ENCODE data around the gene VCAM1.
"Not testable (repeated sequence)": the region's sequence is repeated elsewhere in the genome, so short reads cannot be mapped to it uniquely, and the experiment has no call there.

Gene VCAM1

DNA sequence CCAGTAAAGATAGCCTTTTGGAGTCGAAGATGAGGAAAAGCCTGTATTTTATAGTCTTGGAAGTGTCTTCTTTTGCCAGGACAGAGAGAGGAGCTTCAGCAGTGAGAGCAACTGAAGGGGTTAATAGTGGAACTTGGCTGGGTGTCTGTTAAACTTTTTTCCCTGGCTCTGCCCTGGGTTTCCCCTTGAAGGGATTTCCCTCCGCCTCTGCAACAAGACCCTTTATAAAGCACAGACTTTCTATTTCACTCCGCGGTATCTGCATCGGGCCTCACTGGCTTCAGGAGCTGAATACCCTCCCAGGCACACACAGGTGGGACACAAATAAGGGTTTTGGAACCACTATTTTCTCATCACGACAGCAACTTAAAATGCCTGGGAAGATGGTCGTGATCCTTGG lies at the start of gene VCAM1:
VCAM1 (plus strand) TSS at position 253 of the 400 bp plus-strand sequence; CDS start at position 372, 119 bp downstream.
- DNase-seq = no peak

GRCh38 chr1:100670083-100670482 lies 49.5 kb upstream of the VCAM1 start:
- no peak for DNase-seq

GRCh38 chr1:100671601-100672000 lies 47.9 kb upstream of the VCAM1 start:
- no peak for DNase-seq

DNA sequence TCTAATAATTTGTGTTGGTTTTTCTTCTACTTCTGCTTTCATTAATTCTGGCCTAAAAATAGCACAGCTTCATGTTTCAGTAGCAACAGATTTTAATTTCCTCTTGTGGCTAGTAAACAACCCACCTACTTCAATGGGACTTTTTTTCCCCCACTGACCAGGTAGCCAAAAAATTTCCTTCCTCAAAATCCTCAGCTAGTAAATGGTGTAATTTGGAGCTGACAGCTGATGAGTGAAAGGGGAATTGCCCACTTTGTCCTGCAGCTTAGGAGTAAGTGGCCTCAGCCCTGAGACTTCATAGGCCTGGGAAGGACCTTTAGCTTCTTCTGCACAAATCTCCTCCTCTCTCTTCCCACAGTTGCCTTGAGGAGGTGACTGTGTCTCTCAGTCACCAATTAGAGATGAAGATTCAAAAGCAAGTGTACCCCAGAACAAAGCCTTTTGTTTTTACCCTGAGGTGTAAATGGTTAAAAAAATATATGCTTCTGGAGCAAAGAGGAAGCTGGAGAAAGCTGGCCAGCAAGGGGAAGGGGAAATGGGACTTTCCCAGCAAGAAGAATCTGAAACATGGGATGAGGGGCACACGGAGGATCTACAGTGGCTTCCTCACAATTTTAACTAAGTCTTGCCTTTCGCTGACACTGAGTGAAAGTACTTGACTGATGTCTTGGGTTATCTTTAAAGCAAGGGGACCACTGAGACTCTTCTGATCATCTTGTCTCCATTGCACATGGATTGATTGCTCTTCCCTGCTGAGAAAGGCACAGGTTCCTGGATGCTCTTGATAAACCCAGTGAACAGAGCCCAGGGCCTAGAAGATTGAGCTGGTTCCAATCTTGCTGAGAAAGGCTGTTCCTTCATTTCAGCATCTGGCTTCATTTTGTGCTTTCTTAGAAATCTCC lies 35.8 kb upstream of the VCAM1 start:
- no peak for DNase-seq

DNA sequence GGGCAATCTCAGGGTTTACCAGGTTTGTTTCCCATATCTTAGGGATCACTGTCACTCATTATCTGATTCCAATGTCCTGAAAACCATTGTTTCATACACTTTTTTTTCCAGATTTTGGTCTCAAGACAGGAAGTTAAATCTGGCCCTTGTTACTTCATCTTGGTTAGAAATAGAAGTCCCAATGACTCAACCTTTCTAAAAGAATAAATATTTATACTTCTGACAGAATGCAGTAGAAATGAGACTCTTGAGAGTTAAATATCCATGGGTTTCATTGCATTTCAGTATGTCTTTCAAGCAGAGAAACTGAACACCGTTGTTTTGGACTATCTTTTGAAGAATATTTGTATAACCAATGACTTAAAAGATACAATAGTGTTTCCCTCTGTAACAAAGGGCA lies 19.8 kb upstream of the VCAM1 start:
- no peak for DNase-seq

DNA sequence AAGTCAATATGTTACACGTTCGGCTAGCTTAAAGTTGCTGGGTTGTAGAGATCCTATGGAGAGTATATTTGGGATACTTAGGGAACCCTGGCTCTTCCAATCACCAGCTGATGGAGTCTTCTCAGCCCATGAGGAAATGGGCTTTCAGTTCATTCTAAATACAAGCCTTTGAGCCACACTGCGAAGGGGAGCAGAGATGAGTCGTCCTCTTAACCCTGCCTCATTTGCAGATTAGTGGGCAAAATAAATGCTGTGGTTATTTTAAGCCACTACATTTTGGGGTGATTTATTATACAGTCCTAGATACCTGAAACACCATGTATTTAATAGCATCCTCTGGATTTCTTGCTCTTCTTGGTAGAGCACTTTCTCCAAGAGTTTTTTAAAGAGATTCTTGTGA lies 19.0 kb upstream of the VCAM1 start:
- no peak for DNase-seq

DNA sequence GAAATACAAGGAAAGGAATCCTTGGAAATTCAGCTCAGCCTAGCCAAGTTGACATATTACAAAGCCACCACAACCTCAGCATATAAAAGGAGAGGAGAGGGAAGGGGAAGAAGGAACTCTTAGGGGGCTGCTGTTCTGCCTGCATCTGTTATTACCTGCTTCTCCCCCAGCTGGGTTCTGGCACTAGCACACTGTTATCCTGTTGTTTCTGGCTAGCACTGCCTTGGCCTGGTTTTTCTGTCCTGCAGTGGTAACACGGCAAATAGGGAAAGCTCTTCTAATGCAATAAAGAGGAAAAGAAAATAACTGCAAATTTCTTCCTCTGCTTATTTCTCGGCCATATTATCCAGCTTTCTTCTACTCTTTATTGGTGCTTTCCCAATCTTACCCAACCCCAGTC lies 16.5 kb upstream of the VCAM1 start:
- no peak for DNase-seq

- DNase-seq = no peak
Measured at GRCh38 chr1:100703716-100704115, 15.8 kb upstream of the VCAM1 start.

DNA sequence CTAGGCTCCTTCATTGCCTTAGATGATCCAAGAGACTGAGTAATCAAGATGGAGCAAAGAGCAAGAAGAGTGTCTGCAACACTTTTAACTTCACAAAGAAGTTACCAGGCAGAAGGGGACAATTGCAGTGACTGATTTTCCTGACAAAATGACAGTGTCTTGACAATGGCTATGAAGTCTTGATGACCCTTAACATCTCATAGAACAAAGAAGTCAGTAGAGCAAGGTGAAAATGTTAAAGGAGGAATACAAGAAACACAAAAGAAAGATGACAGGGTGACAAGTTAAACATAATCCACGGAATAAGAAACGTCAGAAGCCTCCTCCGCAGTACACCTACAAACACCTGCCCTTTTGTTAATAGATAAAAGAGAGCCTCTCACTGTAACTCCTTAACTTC lies 15.1 kb upstream of the VCAM1 start:
- DNase-seq = no peak

- no peak for DNase-seq
Measured at GRCh38 chr1:100706296-100706695, 13.2 kb upstream of the VCAM1 start.

GRCh38 chr1:100706856-100707255 lies 12.7 kb upstream of the VCAM1 start:
- DNase-seq = no peak

- DNase-seq = no peak
Measured at GRCh38 chr1:100708476-100709062, 11.0 kb upstream of the VCAM1 start.

DNA sequence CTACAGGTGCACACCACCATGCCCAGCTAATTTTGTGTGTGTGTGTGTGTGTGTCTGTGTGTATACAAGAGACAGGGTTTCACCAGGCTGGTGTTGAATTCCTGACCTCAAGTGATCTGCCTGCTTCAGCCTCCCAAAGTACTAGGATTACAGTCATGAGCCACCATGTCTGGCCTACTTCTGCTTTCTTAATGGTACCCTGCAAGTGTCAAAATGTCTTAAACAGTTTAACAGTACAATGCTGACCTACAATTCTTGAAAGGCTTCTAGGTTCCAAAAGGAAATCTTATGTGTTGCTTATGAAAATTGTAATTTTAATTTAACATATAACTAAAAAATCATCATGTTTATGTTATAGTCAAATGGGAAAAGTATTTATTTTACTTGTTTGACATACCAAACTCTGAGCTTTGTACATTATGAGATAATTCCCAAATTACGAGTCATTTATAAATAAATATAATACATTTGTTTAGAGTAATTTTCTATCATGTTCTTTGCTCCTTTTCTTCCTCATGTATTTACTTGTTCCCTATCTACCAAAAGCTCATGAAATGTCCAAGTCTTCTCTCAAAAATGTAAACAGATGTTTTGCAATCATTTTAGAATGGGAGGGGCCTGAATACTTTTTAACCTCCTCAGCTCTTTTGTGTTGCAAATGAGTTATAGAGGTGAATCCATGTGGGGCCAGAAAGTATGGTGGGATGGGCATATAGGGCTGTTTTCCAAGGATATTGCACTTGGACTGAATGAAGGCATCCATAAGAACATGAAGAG lies 8.4 kb upstream of the VCAM1 start:
- no peak for DNase-seq

GRCh38 chr1:100713027-100713426 lies 6.5 kb upstream of the VCAM1 start:
- DNase-seq = not testable (repeated sequence)

- no peak for DNase-seq
Measured at GRCh38 chr1:100713626-100714025, 5.9 kb upstream of the VCAM1 start.

DNA sequence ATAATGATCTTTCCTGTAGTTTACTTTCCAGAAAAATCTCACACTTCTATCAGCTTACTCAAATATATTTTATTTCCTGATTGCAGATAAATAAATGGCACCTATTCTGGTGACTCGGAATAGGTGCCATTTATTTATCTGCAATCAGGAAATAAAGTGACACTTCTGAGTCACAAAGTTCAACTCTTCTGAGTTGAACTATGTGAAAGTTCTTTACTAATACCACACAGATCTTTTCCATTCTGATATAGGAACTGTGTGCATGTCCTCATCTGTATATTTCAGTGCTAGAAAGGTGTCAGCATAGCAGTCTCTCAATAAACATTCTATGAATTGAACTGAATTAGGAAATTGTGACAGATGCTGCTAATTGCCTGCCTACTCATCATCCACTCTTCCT lies 4.9 kb upstream of the VCAM1 start:
- DNase-seq = no peak

DNA sequence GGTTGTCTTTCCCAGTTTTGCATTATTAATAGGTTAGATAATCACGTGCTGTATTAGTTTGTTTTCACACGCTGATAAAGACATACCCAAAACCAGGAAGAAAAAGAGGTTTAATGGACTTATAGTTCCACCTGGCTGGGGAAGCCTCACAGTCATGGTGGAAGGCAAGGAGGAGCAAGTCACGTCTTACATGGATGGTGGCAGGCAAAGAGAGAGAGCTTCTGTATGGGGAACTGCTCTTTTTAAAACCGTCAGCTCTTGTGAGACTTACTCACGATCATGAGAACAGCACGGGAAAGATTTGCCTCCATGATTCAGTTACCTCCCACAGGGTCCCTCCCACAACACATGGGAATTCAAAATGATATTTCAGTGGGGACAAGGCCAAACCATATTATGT lies 2.3 kb upstream of the VCAM1 start:
- DNase-seq = no peak

GRCh38 chr1:100718581-100718980 lies 961 bp upstream of the VCAM1 start:
- no peak for DNase-seq

GRCh38 chr1:100720101-100720500 lies 559 bp downstream of the VCAM1 start:
- no peak for DNase-seq

GRCh38 chr1:100720751-100721150 lies 1.2 kb downstream of the VCAM1 start:
- DNase-seq = no peak

- no peak for DNase-seq
Measured at GRCh38 chr1:100721526-100722207, 2.1 kb downstream of the VCAM1 start.

GRCh38 chr1:100722221-100722620 lies 2.7 kb downstream of the VCAM1 start:
- no peak for DNase-seq

- no peak for DNase-seq
Measured at GRCh38 chr1:100724281-100724680, 4.7 kb downstream of the VCAM1 start.
